ENCODE data around the gene LRRC1.
A peak's percentile ranks its signal among the peaks of the same experiment; 100 is the strongest.

Gene LRRC1

GRCh38 chr6:53889365-53889764, 94.6 kb downstream of the LRRC1 start:
- no peak for TF ChIP-seq CTCF (IDR thresholded peaks at IDR 0.05; ENCODE audit: low read length, missing control alignments)

GRCh38 chr6:53892707-53893106, 97.9 kb downstream of the LRRC1 start:
- no peak overlapping the region for H3K4me3 ChIP-seq (replicated peaks; ENCODE audit: low read depth, low read length)
- no peak for DNase-seq (ENCODE audit: low read depth)
- no peak for TF ChIP-seq CTCF (IDR thresholded peaks at IDR 0.05; ENCODE audit: low read length, missing control alignments)

More at GRCh38 chr6:53889365-53889764, 94.6 kb downstream of the LRRC1 start:
- H3K4me3 ChIP-seq (replicated peaks; ENCODE audit: low read depth, low read length), result no peak overlapping the region
- DNase-seq (ENCODE audit: low read depth), result no peak

GRCh38 chr6:53894091-53894490, 99.3 kb downstream of the LRRC1 start:
- H3K4me3 ChIP-seq (replicated peaks; ENCODE audit: low read depth, low read length), result no peak overlapping the region
- DNase-seq (ENCODE audit: low read depth), result peak; percentile 14
- no peak for TF ChIP-seq CTCF (IDR thresholded peaks at IDR 0.05; ENCODE audit: low read length, missing control alignments)

GRCh38 chr6:53896196-53896595, 101.4 kb downstream of the LRRC1 start:
- peak; percentile 53 for DNase-seq (ENCODE audit: low read depth)
- no peak for TF ChIP-seq CTCF (IDR thresholded peaks at IDR 0.05; ENCODE audit: low read length, missing control alignments)
- H3K4me3 ChIP-seq (replicated peaks; ENCODE audit: low read depth, low read length), result no peak overlapping the region

- peak; percentile 17 for DNase-seq (ENCODE audit: low read depth)
- no peak for TF ChIP-seq CTCF (IDR thresholded peaks at IDR 0.05; ENCODE audit: low read length, missing control alignments)
- no peak overlapping the region for H3K4me3 ChIP-seq (replicated peaks; ENCODE audit: low read depth, low read length)
Observed at GRCh38 chr6:53898026-53898795, 103.4 kb downstream of the LRRC1 start.

- no peak for TF ChIP-seq CTCF (IDR thresholded peaks at IDR 0.05; ENCODE audit: low read length, missing control alignments)
- no peak overlapping the region for H3K4me3 ChIP-seq (replicated peaks; ENCODE audit: low read depth, low read length)
- no peak for DNase-seq (ENCODE audit: low read depth)
Observed at GRCh38 chr6:53899512-53899911, 104.7 kb downstream of the LRRC1 start.

- no peak for DNase-seq (ENCODE audit: low read depth)
- TF ChIP-seq CTCF (IDR thresholded peaks at IDR 0.05; ENCODE audit: low read length, missing control alignments), result no peak
- H3K4me3 ChIP-seq (replicated peaks; ENCODE audit: low read depth, low read length), result no peak overlapping the region
Observed at GRCh38 chr6:53903357-53903756, 108.6 kb downstream of the LRRC1 start.
